GM21515 (cell line): ENCODE results near the gene LACTB.
"Not testable (repeated sequence)": the region's sequence is repeated elsewhere in the genome, so short reads cannot be mapped to it uniquely, and the experiment has no call there.

Source experiments
- ATAC-seq: cut with Tn5 transposase; IDR thresholded peaks from one replicate; pipeline ENCODE4 v1.9.1; 2021; ENCODE audit not compliant: unreplicated experiment

The LACTB gene

DNA sequence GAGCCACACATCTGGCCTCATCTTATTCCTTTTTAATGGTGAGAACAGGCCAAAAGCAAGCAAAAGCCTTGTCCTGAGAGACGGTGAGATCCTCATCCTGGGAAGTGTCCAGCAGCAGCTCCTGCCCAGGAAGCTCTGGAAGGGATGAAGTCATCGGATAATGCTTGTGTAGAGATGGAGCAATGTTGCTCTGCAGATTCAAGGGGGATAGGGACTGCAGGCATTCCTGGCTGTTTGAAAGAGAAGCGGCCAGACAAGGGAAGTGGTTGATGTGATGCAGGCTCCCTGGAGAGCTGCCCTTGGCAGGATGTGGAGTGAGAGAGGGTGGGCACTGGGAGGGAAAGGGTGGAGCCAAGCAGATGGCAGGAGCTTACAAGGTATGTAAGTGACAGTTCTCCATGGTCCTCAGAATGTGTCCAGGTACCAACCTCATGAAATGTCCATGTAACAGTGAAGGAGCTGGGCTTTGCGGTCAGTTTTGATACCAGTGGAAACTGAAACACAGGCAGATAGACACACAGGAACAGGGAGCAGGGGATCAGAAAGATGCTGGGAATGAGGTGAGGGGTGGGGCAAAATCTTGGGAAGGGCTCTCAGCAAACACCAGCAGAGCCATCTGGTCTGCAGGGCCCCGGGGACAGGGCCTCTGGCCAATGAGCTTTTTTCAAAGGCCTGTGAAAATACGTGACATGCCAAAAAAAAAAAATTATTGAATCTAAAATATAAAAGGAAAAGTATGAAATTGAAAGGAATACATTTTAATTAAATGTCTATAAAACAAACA, 32.2 kb upstream of the LACTB start:
- ATAC-seq, result no peak

DNA sequence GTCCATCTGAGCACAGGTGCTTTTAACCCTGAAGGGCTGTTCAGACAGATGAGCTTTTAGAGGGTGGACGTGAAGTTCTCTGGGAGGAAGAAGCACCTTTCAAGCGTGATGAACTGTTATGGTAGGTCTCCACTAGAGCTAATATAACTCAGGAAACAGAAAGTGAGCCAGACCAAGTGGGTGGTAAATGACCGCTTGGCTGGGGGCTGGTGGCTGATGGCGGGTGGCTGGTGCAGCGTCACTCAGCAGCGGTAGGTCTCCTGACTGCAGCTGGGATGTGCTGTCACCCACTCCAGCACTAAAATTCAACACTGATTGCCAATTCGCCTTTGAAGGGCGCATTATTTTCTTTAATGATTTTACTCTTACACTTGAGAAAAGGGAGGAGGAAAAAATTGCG, 31.2 kb upstream of the LACTB start:
- ATAC-seq, result no peak

DNA sequence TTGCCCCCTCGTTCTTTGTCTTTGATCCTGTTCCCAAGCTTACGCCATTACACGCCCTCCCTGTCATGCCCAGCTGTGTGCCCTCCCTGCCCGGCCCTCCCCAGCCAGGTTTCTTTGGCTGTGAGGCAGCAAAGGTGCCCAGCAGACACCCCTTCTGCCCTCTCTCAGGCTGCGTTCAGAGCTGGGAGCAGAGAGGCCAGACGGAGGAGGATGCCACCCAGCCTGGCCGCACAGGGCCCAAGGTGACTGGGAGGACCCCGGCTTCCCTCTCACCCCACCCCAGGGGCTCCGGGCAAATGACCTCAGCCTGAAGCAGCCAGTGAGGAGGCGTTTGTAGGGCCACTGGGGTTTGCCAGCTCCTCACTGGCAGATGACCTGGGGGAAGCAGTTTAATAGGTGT, 30.8 kb upstream of the LACTB start:
- ATAC-seq, result no peak

DNA sequence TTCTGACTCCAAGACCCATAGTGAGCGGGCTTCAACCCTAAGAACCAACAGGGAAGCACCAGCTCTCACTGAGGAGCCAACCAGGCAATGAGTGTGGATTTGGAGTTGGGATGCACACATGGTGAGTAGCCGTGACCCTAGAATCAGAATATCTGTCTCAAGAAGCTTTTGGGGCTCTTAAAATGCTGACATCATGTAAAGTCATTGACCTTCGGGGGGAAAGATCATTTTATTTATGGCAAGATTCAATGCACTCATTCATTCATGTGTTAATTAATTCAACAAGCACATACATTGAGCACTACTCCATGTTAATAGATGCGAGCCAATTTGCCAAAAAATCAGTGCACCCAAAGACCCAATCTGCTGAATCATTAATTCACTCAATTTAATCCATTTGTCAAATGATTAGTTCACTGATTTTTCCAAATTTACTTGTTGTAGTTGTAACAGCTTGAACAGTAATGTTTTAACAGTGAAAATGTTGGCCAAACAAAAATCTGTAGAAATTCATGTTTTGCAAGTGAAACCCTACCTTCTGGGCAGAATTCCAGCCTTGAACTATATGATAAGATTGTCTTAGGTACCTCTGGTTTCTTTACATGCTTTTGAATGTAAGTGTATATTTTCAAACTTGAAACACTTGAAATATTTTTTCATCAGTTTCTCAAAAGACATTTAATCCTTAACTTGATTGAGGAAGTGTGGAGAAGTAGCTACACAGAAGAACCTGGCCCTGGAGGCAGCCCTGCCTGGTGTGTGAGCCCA, 29.8 kb upstream of the LACTB start:
- no peak for ATAC-seq

DNA sequence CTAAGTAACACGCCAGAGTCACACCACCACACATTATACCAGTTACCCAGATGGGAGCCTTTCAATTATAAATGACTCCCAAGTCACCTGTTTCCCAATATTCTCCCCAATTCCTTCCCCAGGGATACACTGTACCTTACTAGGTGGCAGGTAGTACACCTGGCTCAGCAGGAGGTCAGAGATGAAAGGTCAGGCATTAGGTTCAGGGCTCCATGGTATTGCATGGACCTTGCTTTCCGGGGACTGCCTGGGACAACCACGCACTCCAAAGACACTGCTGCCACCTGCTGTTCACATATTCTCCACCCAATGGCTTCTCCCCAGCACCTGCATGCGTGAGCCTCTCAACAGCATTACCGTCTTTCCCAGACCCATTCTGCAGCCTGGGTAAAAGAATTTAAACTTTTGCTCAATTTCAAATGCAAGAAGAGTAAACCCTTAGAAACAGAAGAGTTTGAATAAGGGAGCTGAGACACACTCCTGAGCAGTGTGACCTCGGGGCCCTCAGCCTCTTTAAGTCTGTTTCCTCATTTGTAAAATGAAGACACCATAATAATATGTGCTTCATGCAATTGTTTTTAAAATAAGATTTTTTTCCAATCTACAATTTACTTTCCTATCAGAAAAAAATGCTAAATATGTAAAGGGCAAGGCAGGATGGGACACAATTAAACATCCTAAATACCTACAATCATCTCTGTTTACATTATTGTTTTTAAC, 28.0 kb upstream of the LACTB start:
- no peak for ATAC-seq

DNA sequence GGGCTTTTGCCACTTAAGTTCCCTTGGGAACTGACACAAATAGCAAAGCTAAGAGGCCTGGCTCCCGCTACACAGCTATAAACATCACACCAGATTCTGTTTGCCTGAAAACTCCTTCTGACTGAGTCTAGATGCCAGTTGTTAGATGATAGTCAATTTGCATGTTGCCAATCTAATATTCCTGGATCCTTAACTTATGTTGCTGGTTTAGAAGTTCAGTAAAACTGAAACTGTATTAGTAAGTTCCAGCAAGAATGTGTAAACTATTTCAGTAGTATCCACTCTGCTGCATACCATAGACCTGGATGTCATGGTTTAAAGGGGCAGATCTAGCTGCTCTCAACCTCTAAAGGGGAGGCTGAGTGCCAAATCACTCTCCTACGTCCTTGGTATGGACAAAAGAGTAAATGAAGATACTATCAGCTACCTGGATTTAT, 27.1 kb upstream of the LACTB start:
- ATAC-seq, result no peak

DNA sequence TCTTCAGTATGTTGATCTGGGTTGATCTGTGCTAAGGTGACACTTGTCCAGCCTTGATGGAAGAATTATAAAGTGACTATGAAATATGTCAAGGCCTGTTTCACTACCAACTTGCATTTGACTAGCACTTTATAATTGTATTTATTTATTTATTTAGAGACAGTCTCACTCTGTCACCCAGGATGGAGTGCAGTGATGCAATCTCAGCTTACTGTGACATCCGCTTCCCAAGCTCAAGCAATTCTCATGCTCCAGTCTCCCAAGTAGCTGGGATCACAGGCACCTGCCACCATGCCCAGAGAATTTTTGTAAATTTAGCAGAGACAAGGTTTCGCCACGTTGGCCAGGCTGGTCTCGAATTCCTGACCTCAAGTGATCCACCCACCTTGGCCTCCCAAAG, 25.5 kb upstream of the LACTB start:
- ATAC-seq, result no peak

DNA sequence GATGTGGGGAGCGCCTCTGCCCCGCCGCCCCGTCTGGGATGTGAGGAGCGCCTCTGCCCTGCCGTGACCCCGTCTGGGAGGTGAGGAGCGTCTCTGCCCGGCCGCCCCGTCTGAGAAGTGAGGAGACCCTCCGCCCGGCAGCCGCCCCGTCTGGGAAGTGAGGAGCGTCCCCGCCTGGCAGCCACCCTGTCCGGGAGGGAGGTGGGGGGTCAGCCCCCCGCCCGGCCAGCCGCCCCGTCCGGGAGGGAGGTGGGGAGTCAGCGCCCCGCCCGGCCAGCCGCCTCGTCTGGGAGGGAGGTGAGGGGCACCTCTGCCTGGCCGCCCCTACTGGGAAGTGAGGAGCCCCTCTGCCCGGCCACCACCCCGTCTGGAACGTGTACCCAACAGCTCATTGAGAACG, 22.8 kb upstream of the LACTB start:
- not testable (repeated sequence) for ATAC-seq

DNA sequence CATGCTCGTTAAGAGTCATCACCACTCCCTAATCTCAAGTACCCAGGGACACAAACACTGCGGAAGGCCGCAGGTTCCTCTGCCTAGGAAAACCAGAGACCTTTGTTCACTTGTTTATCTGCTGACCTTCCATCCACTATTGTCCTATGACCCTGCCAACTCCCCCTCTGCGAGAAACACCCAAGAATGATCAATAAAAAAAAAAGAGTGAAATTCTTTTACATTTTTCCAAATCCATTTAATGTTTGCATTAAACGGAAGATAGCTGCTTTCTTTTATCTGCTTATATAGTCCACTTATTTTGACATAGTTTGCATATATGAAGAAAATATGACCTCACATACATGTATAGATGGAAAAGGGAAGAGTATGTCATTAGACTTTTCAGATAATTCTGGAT, 22.1 kb upstream of the LACTB start:
- not testable (repeated sequence) for ATAC-seq

DNA sequence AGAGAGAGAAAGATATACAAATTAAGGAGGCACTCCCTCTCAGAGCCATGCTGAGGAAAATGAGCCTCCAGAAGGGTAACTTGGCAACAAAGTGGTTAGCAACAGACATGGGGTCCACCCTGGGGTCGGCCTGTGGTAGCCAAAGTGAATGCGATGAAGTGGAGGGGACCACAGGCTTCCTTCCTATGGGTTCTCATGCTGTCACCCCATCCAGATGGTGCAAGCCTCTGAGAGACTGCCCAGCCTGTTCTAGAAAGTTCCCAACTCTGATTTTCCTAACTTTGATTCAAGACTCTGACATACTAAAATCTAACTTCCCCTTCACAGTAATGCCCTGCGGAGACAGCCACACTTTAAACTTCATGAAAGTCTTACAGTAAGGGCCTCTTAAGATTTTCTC, 18.2 kb upstream of the LACTB start:
- no peak for ATAC-seq

DNA sequence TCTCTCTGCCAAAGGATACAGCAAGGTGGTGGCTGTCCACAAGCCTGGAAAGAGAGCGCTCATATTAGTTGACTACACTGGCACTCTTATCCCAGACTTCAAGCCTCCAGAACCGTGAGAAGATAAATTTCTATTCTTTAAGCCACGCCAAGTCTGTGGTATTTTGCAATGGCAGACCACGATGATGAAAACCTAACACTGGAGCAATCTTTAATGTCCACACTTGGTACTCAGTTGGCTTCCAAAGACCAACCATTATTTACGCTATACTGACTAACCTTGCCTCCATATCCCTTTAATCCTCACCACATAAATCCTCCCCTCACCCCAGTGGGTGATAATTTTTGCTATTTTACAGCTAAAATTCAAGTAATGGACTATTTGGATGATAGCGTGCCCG, 16.9 kb upstream of the LACTB start:
- no peak for ATAC-seq

DNA sequence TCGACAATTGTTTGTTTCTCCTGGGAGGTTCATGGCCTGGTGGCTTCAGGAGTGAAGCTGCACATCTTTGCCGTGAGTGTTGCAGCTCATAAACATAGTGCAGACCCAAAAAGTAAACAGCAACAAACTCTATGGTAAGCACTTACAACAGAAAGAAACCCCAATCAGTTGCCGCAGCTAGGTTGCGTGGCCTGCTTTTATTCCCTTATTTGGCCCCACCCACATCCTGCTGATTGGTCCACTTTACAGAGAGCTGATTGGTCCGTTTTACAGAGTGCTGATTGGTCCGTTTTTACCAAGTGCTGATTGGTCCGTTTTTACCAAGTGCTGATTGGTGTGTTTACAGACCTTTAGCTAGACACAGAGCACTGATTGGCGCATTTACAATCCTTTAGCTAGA, 16.3 kb upstream of the LACTB start:
- not testable (repeated sequence) for ATAC-seq

DNA sequence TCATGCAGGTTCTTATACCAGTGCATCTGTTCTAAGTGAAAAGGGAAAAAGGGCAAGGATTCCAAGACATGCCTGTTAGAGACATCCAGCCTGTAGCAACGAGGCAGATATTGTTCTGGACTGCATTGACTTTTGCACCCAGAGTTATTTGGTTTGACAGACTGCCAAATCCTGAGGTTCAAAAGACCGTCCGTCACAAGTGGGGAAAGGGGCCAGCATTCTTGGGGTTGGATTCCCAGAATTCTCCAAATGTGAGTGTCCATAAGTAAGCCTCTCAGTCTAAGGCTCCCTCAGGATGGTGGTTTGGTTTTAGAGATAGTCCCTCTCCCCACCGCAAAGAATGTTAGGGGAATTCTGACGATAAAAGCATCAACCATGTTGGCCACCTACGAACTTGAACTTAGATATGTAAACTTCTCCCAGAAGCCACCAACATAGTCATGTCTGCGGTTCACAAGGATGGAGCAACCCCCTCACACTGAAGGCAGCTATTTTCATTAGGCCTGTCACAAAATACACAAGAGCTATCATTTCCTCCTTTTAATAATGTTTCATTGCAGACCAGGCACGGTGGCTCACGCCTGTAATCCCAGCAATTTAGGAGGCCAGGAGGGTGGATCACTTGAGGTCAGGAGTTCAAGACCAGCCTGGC, 13.6 kb upstream of the LACTB start:
- ATAC-seq, result no peak

DNA sequence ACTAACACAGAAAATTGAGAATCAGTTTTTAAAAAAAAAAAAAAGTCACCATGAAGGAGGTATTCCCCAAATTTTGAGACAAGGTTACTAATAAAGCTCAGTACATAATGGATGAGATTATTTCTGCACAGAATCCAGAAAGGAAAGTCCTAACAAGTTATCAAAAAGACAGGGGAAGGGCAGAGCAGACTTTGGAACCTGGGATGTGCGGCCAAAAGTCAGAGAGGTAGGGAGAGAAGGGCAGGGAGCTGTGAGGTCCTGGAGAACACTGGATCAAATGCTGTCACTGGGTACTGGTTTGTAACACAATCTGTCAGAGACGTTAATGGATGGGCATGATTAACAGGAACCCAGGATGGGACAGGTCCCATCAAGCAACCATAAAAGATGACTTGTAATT, 12.2 kb upstream of the LACTB start:
- ATAC-seq, result no peak

DNA sequence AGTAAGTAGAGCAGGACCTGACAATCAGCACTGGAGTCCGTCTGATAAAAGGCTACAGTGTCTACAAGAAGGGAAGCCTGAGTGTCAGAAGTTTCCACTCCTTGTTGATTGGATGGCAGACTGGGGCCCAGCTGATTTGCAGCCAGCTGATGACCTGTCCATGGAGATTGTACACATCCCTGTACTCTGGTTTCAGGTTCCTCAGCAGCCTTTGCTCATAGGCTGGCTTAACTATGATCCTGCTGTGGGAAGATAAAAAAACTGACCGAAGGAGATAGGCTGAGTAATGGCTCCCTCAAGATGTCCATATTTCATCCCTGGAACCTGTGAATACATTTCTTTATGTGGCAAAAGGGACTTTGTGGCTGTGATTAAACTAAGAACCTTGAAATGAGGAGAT, 11.7 kb upstream of the LACTB start:
- no peak for ATAC-seq

DNA sequence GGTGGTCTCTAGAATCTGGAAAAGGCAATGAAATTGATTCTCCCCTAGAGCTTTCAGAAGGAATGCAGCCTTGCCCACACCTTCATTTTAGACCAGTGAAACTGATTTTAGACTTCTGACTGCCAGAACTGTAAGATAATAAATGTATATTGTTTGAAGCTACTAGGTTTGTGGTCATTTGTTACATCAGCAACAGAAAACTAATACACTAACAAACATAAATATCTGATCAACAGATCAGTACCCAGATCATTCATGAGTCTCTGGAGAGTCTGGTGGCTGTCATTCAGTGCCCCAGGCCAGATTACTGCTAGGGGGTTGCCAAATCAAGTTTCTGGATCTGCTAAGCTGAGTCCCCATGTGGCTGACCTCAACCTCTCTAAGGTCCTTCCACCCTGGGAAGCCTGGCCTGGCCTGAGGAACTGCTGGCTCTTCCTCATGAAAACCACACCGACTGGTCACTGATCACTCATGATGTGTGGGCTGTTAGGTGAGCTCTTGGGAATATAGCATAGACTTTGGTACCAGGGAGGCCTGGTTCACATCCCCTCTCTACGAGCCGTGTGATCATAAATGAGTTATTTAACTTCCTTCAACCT, 11.1 kb upstream of the LACTB start:
- ATAC-seq, result no peak

DNA sequence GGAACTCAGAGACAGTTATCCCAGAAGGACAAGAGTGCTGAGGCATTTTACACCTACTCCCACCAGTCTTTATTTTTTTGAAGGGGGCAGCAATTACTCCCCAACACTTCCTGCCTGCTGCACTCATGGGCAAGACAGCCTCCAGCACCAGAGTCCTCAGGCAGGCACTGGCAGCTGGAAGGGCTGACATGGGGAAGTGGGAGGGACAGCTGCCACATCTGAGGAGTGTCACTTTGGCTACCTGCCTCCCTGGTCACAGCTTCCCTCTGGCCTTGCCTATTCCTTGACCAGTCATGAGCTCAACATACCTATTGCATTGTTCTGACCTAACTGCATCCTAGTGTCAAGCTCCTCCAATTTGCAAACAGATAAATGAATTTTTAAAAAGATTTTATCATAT, 10.2 kb upstream of the LACTB start:
- ATAC-seq, result no peak

DNA sequence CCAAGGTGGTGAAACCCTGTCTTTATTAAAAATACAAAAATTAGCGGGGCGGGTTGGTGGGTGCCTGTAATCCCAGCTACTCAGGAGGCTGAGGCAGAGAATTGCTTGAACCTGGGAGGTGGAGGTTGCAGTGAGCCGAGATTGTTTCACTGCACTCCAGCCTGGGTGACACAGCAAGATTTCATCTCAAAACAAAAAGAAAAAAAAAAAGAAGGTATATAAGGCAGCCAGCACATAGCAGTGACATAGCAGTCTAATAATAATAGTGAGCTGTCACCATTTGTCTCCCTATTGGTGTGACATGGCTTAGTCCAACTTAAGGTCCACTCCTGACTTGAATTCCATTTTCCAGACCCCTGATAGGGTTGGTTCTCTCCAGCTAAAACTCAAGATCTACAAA, 8.8 kb upstream of the LACTB start:
- no peak for ATAC-seq

DNA sequence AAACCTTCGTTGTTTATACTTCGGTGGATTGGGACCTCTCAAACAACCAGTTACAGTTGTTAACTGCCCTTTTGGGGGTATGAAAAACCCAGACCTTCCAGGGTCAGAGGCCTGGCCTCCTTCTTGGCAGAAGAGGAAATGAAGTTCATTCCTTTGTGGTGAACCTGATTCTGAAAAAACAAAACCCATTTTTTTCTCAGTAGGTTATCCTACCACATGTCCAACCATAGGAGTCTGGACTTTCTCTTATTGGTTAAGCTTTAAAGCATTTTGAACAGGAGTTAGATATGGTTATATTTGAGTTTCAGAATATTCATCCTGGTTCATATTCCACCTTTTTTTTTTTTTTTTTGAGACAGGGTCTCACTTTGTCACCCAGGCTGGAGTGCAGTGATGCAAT, 7.2 kb upstream of the LACTB start:
- ATAC-seq, result no peak

DNA sequence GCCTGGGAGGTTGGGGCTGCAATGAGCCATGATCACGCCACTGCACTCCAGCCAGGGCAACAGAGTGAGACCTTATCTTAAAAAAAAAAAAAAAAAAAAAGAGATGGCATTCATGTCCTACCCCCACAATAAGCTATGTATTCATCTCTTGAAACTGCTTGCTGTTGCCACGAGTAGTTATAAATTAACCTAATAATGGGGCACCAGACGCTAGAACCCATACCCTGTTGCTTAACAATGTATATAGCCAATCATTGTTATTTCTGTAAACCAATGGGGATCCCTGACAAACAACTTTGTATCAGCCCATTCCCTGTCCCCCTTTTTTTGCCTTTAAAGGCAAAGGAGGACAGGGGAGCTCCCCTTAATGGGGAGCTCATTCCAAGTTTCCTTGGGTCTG, 2.8 kb upstream of the LACTB start:
- ATAC-seq, result no peak
